HCT116 (cell line): ENCODE results near the gene GSC2. TPM values are rescaled to one million over a fixed set of nuclear protein-coding genes. Genes with fewer than 3 reads are reported as not detected.

Source experiments
- ATAC-seq: fragments of 200-7000 bp; cut with Tn5 transposase; 2 replicates; pipeline ENCODE4 v1.9.1; 2020; ENCODE audit warnings: mild to moderate bottlenecking, moderate library complexity
- BruUV-seq: library from RNA; stranded (reverse); fragments of 400-500 nt; replicated peaks from 2 replicates; lab custom pipeline; 2021; lab: Mats Ljungman, UMichigan
- CTCF ChIA-PET: fragments of 300-600 bp; sonication (Branson Sonifier 250); formaldehyde crosslinking; loops from one replicate; lab custom pipeline; 2021; ENCODE audit warnings: antibody characterized with exemption; lab: Charles Lee
- POLR2A ChIA-PET: fragments of 300-600, 350-600 bp; sonication (Branson Sonifier 250); formaldehyde crosslinking; loops from one replicate; lab custom pipeline; 2021; ENCODE audit warnings: antibody characterized with exemption; lab: Charles Lee
- RAD21 ChIA-PET, 2 experiments: fragments of 300-600 bp; sonication (Branson Sonifier 250); formaldehyde crosslinking; loops; one replicate each; lab custom pipeline; 2023; ENCODE audit warnings: low total read pairs in 2 of 2; ENCODE audit not compliant: uncharacterized antibody in 2 of 2, unreplicated experiment in 2 of 2, low non-redundant PET in 1 of 2; lab: Charles Lee
- DNase-seq: peaks from one replicate; pipeline ENCODE4 v3.0.0-alpha.2; 2010; ENCODE audit warnings: low read depth, low spot score
- H2AFZ ChIP-seq: fragments of 200-600 bp; shearing (Covaris generic), sonication (generic); 2 replicates; pipeline ENCODE4 v1.6.1; 2017; ENCODE audit warnings: low read depth, mixed run types, mixed read lengths, antibody characterized with exemption, low read length; ENCODE audit not compliant: poor library complexity, severe bottlenecking
- H3K27ac ChIP-seq: 2 replicates; pipeline ENCODE4 v1.5.1; 2012; ENCODE audit warnings: low read depth, low read length
- H3K27me3 ChIP-seq: fragments of 200-600 bp; sonication (generic); 2 replicates; pipeline ENCODE4 v1.6.1; 2016; ENCODE audit warnings: mixed run types, low read length, mixed read lengths; ENCODE audit not compliant: insufficient read depth
- H3K36me3 ChIP-seq, 2 experiments: fragments of 200-500 bp in 1 of 2; fragments of 200-600 bp in 1 of 2; sonication (Bioruptor generic) in 1 of 2; sonication (generic) in 1 of 2; 2 replicates each; pipeline versions ENCODE4 v1.5.1 to v1.6.1; 2014 to 2016; ENCODE audit warnings: low read length in 2 of 2, inconsistent platforms in 1 of 2, mixed read lengths in 1 of 2, mixed run types in 1 of 2; ENCODE audit not compliant: insufficient read depth in 2 of 2, control insufficient read depth in 1 of 2
- H3K4me1 ChIP-seq, 2 experiments: fragments of 200-600 bp in 1 of 2; sonication (generic) in 1 of 2; 2 replicates each; pipeline versions ENCODE4 v1.5.1 to v1.6.1; 2012 to 2017; ENCODE audit warnings: low read length in 2 of 2, inconsistent platforms in 1 of 2, mild to moderate bottlenecking in 1 of 2, mixed read lengths in 1 of 2, mixed run types in 1 of 2, moderate library complexity in 1 of 2; ENCODE audit not compliant: insufficient read depth in 2 of 2, control insufficient read depth in 1 of 2
- H3K4me2 ChIP-seq: fragments of 200-600 bp; sonication (generic); 2 replicates; pipeline ENCODE4 v1.6.1; 2017; ENCODE audit warnings: mixed run types, low read length, mixed read lengths
- H3K4me3 ChIP-seq, 2 experiments: fragments of 200-600 bp in 1 of 2; sonication (generic) in 1 of 2; replicated peaks in 1 of 2; 2 replicates each; pipeline ENCODE4 v1.5.1; 2011 to 2016; ENCODE audit warnings: low read length in 2 of 2, control low read depth in 1 of 2, low read depth in 1 of 2, mild to moderate bottlenecking in 1 of 2, mixed read lengths in 1 of 2, mixed run types in 1 of 2
- H3K79me2 ChIP-seq: fragments of 200-600 bp; sonication (generic); 2 replicates; pipeline ENCODE4 v1.6.1; 2017; ENCODE audit warnings: mild to moderate bottlenecking, mixed run types, low read length, moderate library complexity, mixed read lengths; ENCODE audit not compliant: insufficient read depth
- H3K9ac ChIP-seq: fragments of 200-600 bp; sonication (generic); 2 replicates; pipeline ENCODE4 v1.6.1; 2016; ENCODE audit warnings: low read length, mixed read lengths
- H3K9me2 ChIP-seq: fragments of 200-600 bp; sonication (generic), shearing (Covaris generic); 2 replicates; pipeline ENCODE4 v1.6.1; 2017; ENCODE audit warnings: mixed run types, mild to moderate bottlenecking, moderate library complexity; ENCODE audit not compliant: insufficient read depth
- H3K9me3 ChIP-seq, 2 experiments: fragments of 200-500 bp in 1 of 2; fragments of 200-600 bp in 1 of 2; sonication (Bioruptor generic) in 1 of 2; sonication (generic) in 1 of 2; 2 replicates each; pipeline ENCODE4 v1.6.1; 2014 to 2017; ENCODE audit warnings: low read length in 2 of 2, mixed read lengths in 2 of 2, inconsistent platforms in 1 of 2, low read depth in 1 of 2, mild to moderate bottlenecking in 1 of 2, mixed run types in 1 of 2, moderate library complexity in 1 of 2; ENCODE audit not compliant: control insufficient read depth in 1 of 2, insufficient read depth in 1 of 2
- H4K20me1 ChIP-seq: fragments of 200-600 bp; sonication (generic), shearing (Covaris generic); 2 replicates; pipeline ENCODE4 v1.6.1; 2017; ENCODE audit warnings: mixed run types, mild to moderate bottlenecking, moderate library complexity; ENCODE audit not compliant: insufficient read depth
- ATF3 ChIP-seq: IDR thresholded peaks from 2 replicates; pipeline ENCODE4 v1.6.1; 2012
- CBX3 ChIP-seq: IDR thresholded peaks from 2 replicates; pipeline ENCODE4 v1.6.1; 2012; ENCODE audit warnings: low read depth
- CEBPB ChIP-seq: IDR thresholded peaks from 2 replicates; pipeline ENCODE4 v1.6.1; 2012; ENCODE audit warnings: low read depth
- ELF1 ChIP-seq: IDR thresholded peaks from 2 replicates; pipeline ENCODE4 v1.6.1; 2012; ENCODE audit warnings: low read depth, borderline replicate concordance
- EZH2 ChIP-seq: fragments of 200-600 bp; sonication (generic); IDR thresholded peaks from 2 replicates; pipeline ENCODE4 v1.6.1; 2017; ENCODE audit warnings: antibody characterized with exemption, mixed run types
- EZH2phosphoT487 ChIP-seq: fragments of 200-600 bp; IDR thresholded peaks from 2 replicates; pipeline ENCODE4 v1.6.1; 2018; ENCODE audit warnings: antibody characterized with exemption, borderline replicate concordance
- JUND ChIP-seq: IDR thresholded peaks from 2 replicates; pipeline ENCODE4 v1.6.1; 2012
- RAD21 ChIP-seq: IDR thresholded peaks from 2 replicates; pipeline ENCODE4 v1.6.1; 2012; ENCODE audit warnings: low read depth, mild to moderate bottlenecking
- SIN3A ChIP-seq: IDR thresholded peaks from 2 replicates; pipeline ENCODE4 v1.6.1; 2012; ENCODE audit warnings: low read depth
- SP1 ChIP-seq: IDR thresholded peaks from 2 replicates; pipeline ENCODE4 v1.6.1; 2012; ENCODE audit warnings: low read depth
- SRF ChIP-seq: IDR thresholded peaks from 2 replicates; pipeline ENCODE4 v1.6.1; 2012; ENCODE audit warnings: low read depth
- TCF7L2 ChIP-seq: IDR thresholded peaks from 2 replicates; pipeline ENCODE4 v1.7.0; 2011; ENCODE audit warnings: borderline replicate concordance, inconsistent platforms; ENCODE audit not compliant: insufficient read depth, insufficient read length; ENCODE audit errors: extremely low read depth
- ZBTB33 ChIP-seq: IDR thresholded peaks from 2 replicates; pipeline ENCODE4 v1.6.1; 2011; ENCODE audit warnings: mild to moderate bottlenecking, low read length, moderate library complexity; ENCODE audit not compliant: insufficient replicate concordance; ENCODE audit errors: extremely low read depth
- ZFX ChIP-seq: fragments of 450-650 bp; IDR thresholded peaks from 2 replicates; pipeline ENCODE4 v1.6.1; 2017
- ZNF274 ChIP-seq: fragments of 200-500 bp; sonication (Bioruptor generic); IDR thresholded peaks from 2 replicates; pipeline ENCODE4 v1.6.1; 2014; ENCODE audit warnings: mild to moderate bottlenecking, low read depth, low read length, inconsistent platforms
- intact Hi-C: fragments of 100-400 bp; cut with micrococcal nuclease; formaldehyde crosslinking; loops from 2 replicates; pipeline ENCODE4 v1.10.0; 2022
- total RNA-seq: library from RNA; stranded (reverse); gene quantifications from one replicate; pipeline ENCODE4 v1.2.1, GENCODE V29; 2021; ENCODE audit not compliant: unreplicated experiment

GSC2 gene
- total RNA-seq, 1 experiment from 2014 or later: not detected

GRCh38 chr22:19126309-19127273 is 23.5 kb downstream of the GSC2 start:
- POLR2A ChIA-PET: no interaction called here
- CTCF ChIA-PET: interaction anchor here (1.0 to 1.6 kb wide), 2 partner anchors 9 to 18 kb away, joined by 3 to 4 read pairs (median 4); partner anchors contain the start of gene ESS2
- no TSS peak for BruUV-seq
- Histone ChIP-seq H3K27me3 (no peaks in the 10 kb centered on the region), H3K27ac (no peak overlapping the region), H3K4me2 (no peak overlapping the region), H3K9me3 (no peaks in the 10 kb centered on the region), H2AFZ (no peak overlapping the region)
- no peak for DNase-seq
- RAD21 ChIA-PET: no interaction called here
- TF ChIP-seq TCF7L2 (no peak), EZH2 (no peak), ATF3 (no peak), ZFX (no peak), CBX3 (no peak), CEBPB (no peak)
- TF ChIP-seq, all 23 proteins: peak for 0
- Histone ChIP-seq H3K79me2 (peaks cover 6% of the 10 kb centered on the region), H4K20me1 (no peaks in the 10 kb centered on the region), H3K9ac (no peak overlapping the region), H3K4me3 (no peak overlapping the region), H3K4me1 (peaks cover 0 to 8% of the 10 kb centered on the region in 2 experiments; a peak in 2 of 4 replicates), H3K36me3 (no peaks in the 10 kb centered on the region), H3K9me2 (no peaks in the 10 kb centered on the region)
- intact Hi-C loops: no loop called here
- ATAC-seq: no peak

GRCh38 chr22:19125474-19126308 is 24.4 kb downstream of the GSC2 start:
- no peaks in the 10 kb centered on the region for H3K27me3 ChIP-seq
- no peaks in the 10 kb centered on the region for H3K9me2 ChIP-seq
- no peak overlapping the region for H3K4me2 ChIP-seq
- BruUV-seq: no TSS peak
- H3K79me2 ChIP-seq: peaks cover 15% of the 10 kb centered on the region
- H3K36me3 ChIP-seq: no peaks in the 10 kb centered on the region
- POLR2A ChIA-PET: no interaction called here
- peaks cover 5 to 15% of the 10 kb centered on the region in 2 experiments for H3K4me1 ChIP-seq
- CTCF ChIA-PET: interaction anchor here (1.3 kb wide), 1 partner anchor 19 kb away, joined by 3 read pairs; the partner anchor contains the start of gene ESS2
- RAD21 ChIA-PET: no interaction called here
- no peak for ATAC-seq
- intact Hi-C loops: no loop called here
- H4K20me1 ChIP-seq: no peaks in the 10 kb centered on the region
- no peak overlapping the region for H3K4me3 ChIP-seq
- H3K9ac ChIP-seq: no peak overlapping the region
- no peak overlapping the region for H3K27ac ChIP-seq
- H2AFZ ChIP-seq: no peak overlapping the region
- DNase-seq: no peak
- no peaks in the 10 kb centered on the region for H3K9me3 ChIP-seq
- TF ChIP-seq SP1: no peak
- TF ChIP-seq SIN3A: no peak
- TF ChIP-seq SRF: no peak
- no peak for TF ChIP-seq RAD21
- TF ChIP-seq EZH2phosphoT487: no peak
- TF ChIP-seq JUND: no peak
- no peak for TF ChIP-seq ZFX
- TF ChIP-seq ZNF274: no peak
- no peak for TF ChIP-seq CBX3
- TF ChIP-seq ATF3: no peak
- TF ChIP-seq ZBTB33: no peak
- TF ChIP-seq ELF1: no peak
